Loucy (cell line): ENCODE measurements around the gene RD3L.

ENCODE experiments used
- H2AFZ ChIP-seq: fragments of 200-600 bp; sonication (generic); 2 replicates; pipeline ENCODE4 v1.6.0; 2016; ENCODE audit warnings: antibody characterized with exemption, mild to moderate bottlenecking, low read length, moderate library complexity
- H3F3A ChIP-seq: fragments of 200-600 bp; 2 replicates; pipeline ENCODE4 v1.6.0; 2016; ENCODE audit warnings: antibody characterized with exemption, low read depth, mild to moderate bottlenecking
- H3K27me3 ChIP-seq: fragments of 200-600 bp; sonication (generic); 2 replicates; pipeline ENCODE4 v1.6.1; 2014; ENCODE audit warnings: low read length, mild to moderate bottlenecking; ENCODE audit not compliant: insufficient read depth, poor library complexity, severe bottlenecking
- H3K36me3 ChIP-seq: fragments of 200-600 bp; sonication (generic); 2 replicates; pipeline ENCODE4 v1.6.1; 2016; ENCODE audit warnings: low read length; ENCODE audit not compliant: insufficient read depth
- H3K4me1 ChIP-seq: fragments of 200-600 bp; sonication (generic); 2 replicates; pipeline ENCODE4 v1.5.1; 2014; ENCODE audit warnings: low read length, mild to moderate bottlenecking; ENCODE audit not compliant: insufficient read depth, poor library complexity, severe bottlenecking
- H3K4me2 ChIP-seq: fragments of 200-600 bp; sonication (generic); 2 replicates; pipeline ENCODE4 v1.6.0; 2014; ENCODE audit warnings: antibody characterized with exemption, low read length, low read depth, mild to moderate bottlenecking; ENCODE audit not compliant: poor library complexity, severe bottlenecking
- H3K4me3 ChIP-seq: fragments of 200-600 bp; sonication (generic); 2 replicates; pipeline ENCODE4 v1.5.1; 2014; ENCODE audit warnings: low read length, mild to moderate bottlenecking, mixed read lengths; ENCODE audit not compliant: poor library complexity, severe bottlenecking
- H3K79me2 ChIP-seq: fragments of 200-600 bp; sonication (generic); 2 replicates; pipeline ENCODE4 v1.6.1; 2014; ENCODE audit warnings: low read length; ENCODE audit not compliant: insufficient read depth
- H3K9ac ChIP-seq: fragments of 200-600 bp; sonication (generic); 2 replicates; pipeline ENCODE4 v1.6.0; 2014; ENCODE audit warnings: mild to moderate bottlenecking, low read depth, low read length, moderate library complexity; ENCODE audit not compliant: poor library complexity, severe bottlenecking
- H3K9me2 ChIP-seq: fragments of 200-600 bp; sonication (generic); replicated peaks from 2 replicates; pipeline ENCODE4 v1.6.1; 2016; ENCODE audit warnings: low read depth, low read length, mixed read lengths
- H3K9me3 ChIP-seq: fragments of 200-600 bp; sonication (generic); 2 replicates; pipeline ENCODE4 v1.6.1; 2014; ENCODE audit warnings: mild to moderate bottlenecking, antibody characterized with exemption, low read length, low read depth; ENCODE audit not compliant: insufficient read depth
- H4K20me1 ChIP-seq: fragments of 200-600 bp; sonication (generic); 2 replicates; pipeline ENCODE4 v1.6.0; 2014; ENCODE audit warnings: antibody characterized with exemption, low read length, mild to moderate bottlenecking; ENCODE audit not compliant: insufficient read depth, poor library complexity, severe bottlenecking
- CTCF ChIP-seq: fragments of 200-600 bp; sonication (generic); conservative IDR thresholded peaks from 2 replicates; pipeline ENCODE4 v1.5.1; 2014; ENCODE audit warnings: mild to moderate bottlenecking, antibody characterized with exemption, low read length
- EZH2phosphoT487 ChIP-seq: fragments of 200-600 bp; IDR thresholded peaks from 2 replicates; pipeline ENCODE4 v1.6.1; 2018; ENCODE audit warnings: antibody characterized with exemption, mild to moderate bottlenecking, moderate library complexity, borderline replicate concordance

RD3L gene

DNA sequence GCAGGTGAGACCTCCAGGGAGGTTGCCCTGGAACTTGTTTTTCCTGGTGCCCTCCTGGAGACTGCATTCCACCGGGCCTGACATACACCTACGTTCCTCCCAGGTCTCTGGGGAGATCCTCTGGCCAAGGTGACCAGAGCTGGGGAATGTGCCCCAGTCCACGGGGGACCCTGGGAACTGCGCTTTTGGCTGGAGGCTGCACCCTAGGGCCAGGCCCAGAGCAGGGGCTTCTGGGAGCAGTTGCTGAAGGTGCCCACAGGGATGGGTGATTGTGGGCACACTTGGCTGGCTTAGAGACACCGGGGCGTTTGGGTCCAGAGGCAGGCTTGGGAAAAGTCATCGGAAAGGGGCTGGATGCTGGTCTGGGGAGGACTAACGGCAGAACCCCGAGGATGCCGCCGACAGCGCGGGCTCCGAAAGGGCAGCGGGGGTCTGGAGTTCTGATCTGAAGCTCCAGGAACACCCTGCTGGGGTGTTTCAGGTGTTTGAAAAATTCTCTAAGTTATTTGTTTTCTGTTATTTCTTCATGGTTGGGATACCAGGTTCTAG is 50.6 kb downstream of the RD3L start:
- no peak for TF ChIP-seq CTCF
- TF ChIP-seq EZH2phosphoT487 = no peak
- Histone ChIP-seq H2AFZ (no peak overlapping the region), H3K9me2 (no peaks in the 10 kb centered on the region), H3K9me3 (no peaks in the 10 kb centered on the region), H3K4me2 (no peak overlapping the region), H3K27me3 (no peaks in the 10 kb centered on the region), H3K9ac (no peak overlapping the region), H3K4me3 (no peak overlapping the region), H4K20me1 (no peaks in the 10 kb centered on the region), H3K79me2 (no peaks in the 10 kb centered on the region), H3K36me3 (no peaks in the 10 kb centered on the region), H3K4me1 (no peaks in the 10 kb centered on the region), H3F3A (no peaks in the 10 kb centered on the region)

GRCh38 chr14:103890821-103891666 is 51.3 kb downstream of the RD3L start:
- Histone ChIP-seq H3K4me1 (no peaks in the 10 kb centered on the region), H2AFZ (no peak overlapping the region), H3K27me3 (no peaks in the 10 kb centered on the region), H3K4me3 (no peak overlapping the region), H3K9ac (no peak overlapping the region), H4K20me1 (no peaks in the 10 kb centered on the region), H3K36me3 (no peaks in the 10 kb centered on the region), H3K9me2 (no peaks in the 10 kb centered on the region), H3K9me3 (no peaks in the 10 kb centered on the region), H3K4me2 (no peak overlapping the region), H3F3A (no peaks in the 10 kb centered on the region), H3K79me2 (no peaks in the 10 kb centered on the region)
- TF ChIP-seq CTCF (no peak), EZH2phosphoT487 (no peak)
